OCI-LY3 (cell line): ENCODE data around the gene LRRC32.

Experiments
- H2AFZ ChIP-seq: fragments of 200-600, 300-600 bp; shearing (Covaris generic); 2 replicates; pipeline ENCODE4 v1.6.0; 2014; ENCODE audit warnings: antibody characterized with exemption, low read depth, low read length
- H3K27ac ChIP-seq: fragments of 200-600, 300-600 bp; sonication (generic); 2 replicates; pipeline ENCODE4 v1.5.1; 2014; ENCODE audit warnings: mild to moderate bottlenecking, low read length, moderate library complexity, mixed read lengths
- H3K27me3 ChIP-seq: fragments of 200-600, 300-600 bp; sonication (generic); 2 replicates; pipeline ENCODE4 v1.6.1; 2014; ENCODE audit warnings: low read depth, low read length, mixed read lengths
- H3K36me3 ChIP-seq: fragments of 200-600, 300-600 bp; sonication (generic); replicated peaks from 2 replicates; pipeline ENCODE3; 2014; ENCODE audit warnings: low read depth, low read length, mixed read lengths
- H3K4me1 ChIP-seq: fragments of 300-600, 200-600 bp; sonication (generic); 2 replicates; pipeline ENCODE4 v1.6.1; 2014; ENCODE audit warnings: low read length, mixed read lengths
- H3K4me2 ChIP-seq: fragments of 200-600, 300-600 bp; sonication (generic); 2 replicates; pipeline ENCODE4 v1.6.1; 2014; ENCODE audit warnings: low read length, mixed read lengths
- H3K4me3 ChIP-seq: fragments of 300-600, 200-600 bp; sonication (generic); 2 replicates; pipeline ENCODE4 v1.5.1; 2014; ENCODE audit warnings: antibody characterized with exemption, mild to moderate bottlenecking, low read length, moderate library complexity
- H3K79me2 ChIP-seq: fragments of 300-600, 200-600 bp; shearing (Covaris generic); 2 replicates; pipeline ENCODE4 v1.6.1; 2014; ENCODE audit warnings: mild to moderate bottlenecking, low read length, mixed read lengths
- H3K9ac ChIP-seq: fragments of 300-600, 200-600 bp; shearing (Covaris generic); 2 replicates; pipeline ENCODE4 v1.6.0; 2014; ENCODE audit warnings: mild to moderate bottlenecking, low read length, moderate library complexity
- H3K9me3 ChIP-seq: fragments of 200-600, 300-600 bp; shearing (Covaris generic); 2 replicates; pipeline ENCODE4 v1.6.1; 2014; ENCODE audit warnings: low read length, mixed read lengths; ENCODE audit not compliant: insufficient read depth
- H4K20me1 ChIP-seq: fragments of 200-600, 300-600 bp; sonication (generic); 2 replicates; pipeline ENCODE4 v1.6.1; 2016; ENCODE audit warnings: low read length, mixed read lengths; ENCODE audit not compliant: insufficient read depth
- EZH2phosphoT487 ChIP-seq: fragments of 200-600 bp; shearing (Covaris generic); IDR thresholded peaks from 2 replicates; pipeline ENCODE4 v1.6.1; 2018; ENCODE audit warnings: antibody characterized with exemption, mixed run types, low read depth
- TF ChIP-seq, protein P1 (sequence below): fragments of 200-600, 300-600 bp; sonication (generic); IDR thresholded peaks from 2 replicates; pipeline ENCODE4 v1.5.1; 2014; ENCODE audit warnings: antibody characterized with exemption, low read length, low read depth

LRRC32 gene

DNA sequence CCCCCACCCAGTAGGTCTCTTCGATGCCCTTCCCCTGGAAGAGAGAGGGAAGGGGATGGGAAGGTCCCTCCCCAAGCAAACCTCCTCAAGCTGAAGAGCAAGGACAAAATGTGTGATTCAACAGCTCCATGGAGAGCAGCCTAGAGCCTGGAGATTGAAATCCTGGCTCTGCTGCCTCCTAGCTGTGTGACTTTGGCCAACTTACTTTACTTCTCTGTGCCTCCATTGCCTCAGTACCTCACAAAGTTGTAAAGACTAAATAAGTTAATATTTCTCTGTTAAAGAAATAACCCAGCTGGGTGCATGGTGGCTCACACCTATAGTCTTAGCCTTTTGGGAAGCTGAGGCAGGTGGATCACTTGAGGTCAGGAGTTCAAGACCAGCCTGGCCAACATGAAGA lies 21.1 kb upstream of the LRRC32 start:
- TF ChIP-seq, protein P1, sequence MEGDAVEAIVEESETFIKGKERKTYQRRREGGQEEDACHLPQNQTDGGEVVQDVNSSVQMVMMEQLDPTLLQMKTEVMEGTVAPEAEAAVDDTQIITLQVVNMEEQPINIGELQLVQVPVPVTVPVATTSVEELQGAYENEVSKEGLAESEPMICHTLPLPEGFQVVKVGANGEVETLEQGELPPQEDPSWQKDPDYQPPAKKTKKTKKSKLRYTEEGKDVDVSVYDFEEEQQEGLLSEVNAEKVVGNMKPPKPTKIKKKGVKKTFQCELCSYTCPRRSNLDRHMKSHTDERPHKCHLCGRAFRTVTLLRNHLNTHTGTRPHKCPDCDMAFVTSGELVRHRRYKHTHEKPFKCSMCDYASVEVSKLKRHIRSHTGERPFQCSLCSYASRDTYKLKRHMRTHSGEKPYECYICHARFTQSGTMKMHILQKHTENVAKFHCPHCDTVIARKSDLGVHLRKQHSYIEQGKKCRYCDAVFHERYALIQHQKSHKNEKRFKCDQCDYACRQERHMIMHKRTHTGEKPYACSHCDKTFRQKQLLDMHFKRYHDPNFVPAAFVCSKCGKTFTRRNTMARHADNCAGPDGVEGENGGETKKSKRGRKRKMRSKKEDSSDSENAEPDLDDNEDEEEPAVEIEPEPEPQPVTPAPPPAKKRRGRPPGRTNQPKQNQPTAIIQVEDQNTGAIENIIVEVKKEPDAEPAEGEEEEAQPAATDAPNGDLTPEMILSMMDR = no peak
- TF ChIP-seq EZH2phosphoT487 = no peak
- H3K36me3 ChIP-seq = no peaks in the 10 kb centered on the region
- H2AFZ ChIP-seq = no peak overlapping the region
- no peak overlapping the region for H3K9ac ChIP-seq
- no peaks in the 10 kb centered on the region for H4K20me1 ChIP-seq
- H3K27ac ChIP-seq = no peak overlapping the region
- peaks cover 55% of the 10 kb centered on the region for H3K27me3 ChIP-seq
- no peaks in the 10 kb centered on the region for H3K79me2 ChIP-seq
- H3K4me3 ChIP-seq = no peak overlapping the region
- H3K4me2 ChIP-seq = no peak overlapping the region
- no peaks in the 10 kb centered on the region for H3K9me3 ChIP-seq
- peaks cover 7% of the 10 kb centered on the region for H3K4me1 ChIP-seq

- TF ChIP-seq, protein P1 = no peak
- TF ChIP-seq EZH2phosphoT487 = no peak
- Histone ChIP-seq H3K27ac (no peak overlapping the region), H3K9ac (no peak overlapping the region), H3K4me1 (peaks cover 16% of the 10 kb centered on the region), H2AFZ (no peak overlapping the region), H3K36me3 (no peaks in the 10 kb centered on the region), H3K9me3 (no peaks in the 10 kb centered on the region), H3K4me2 (no peak overlapping the region), H3K79me2 (no peaks in the 10 kb centered on the region), H3K27me3 (peaks cover 54% of the 10 kb centered on the region), H4K20me1 (no peaks in the 10 kb centered on the region), H3K4me3 (no peak overlapping the region)
Observed at GRCh38 chr11:76690736-76691135, 20.2 kb upstream of the LRRC32 start.

- H3K9ac ChIP-seq = no peak overlapping the region
- no peak overlapping the region for H3K4me3 ChIP-seq
- H3K4me1 ChIP-seq = peaks cover 18% of the 10 kb centered on the region
- TF ChIP-seq, protein P1 = no peak
- TF ChIP-seq EZH2phosphoT487 = no peak
- peaks cover 54% of the 10 kb centered on the region for H3K27me3 ChIP-seq
- H3K4me2 ChIP-seq = peak overlapping the region; percentile 23; the same call in 1 of the 2 replicates
- H3K27ac ChIP-seq = no peak overlapping the region
- H3K79me2 ChIP-seq = no peaks in the 10 kb centered on the region
- no peaks in the 10 kb centered on the region for H4K20me1 ChIP-seq
- H3K36me3 ChIP-seq = no peaks in the 10 kb centered on the region
- H3K9me3 ChIP-seq = no peaks in the 10 kb centered on the region
- no peak overlapping the region for H2AFZ ChIP-seq
Observed at GRCh38 chr11:76689313-76690260, 19.0 kb upstream of the LRRC32 start.

GRCh38 chr11:76688146-76688545 lies 17.6 kb upstream of the LRRC32 start:
- Histone ChIP-seq H4K20me1 (no peaks in the 10 kb centered on the region), H3K4me1 (peaks cover 24% of the 10 kb centered on the region), H3K36me3 (no peaks in the 10 kb centered on the region), H3K79me2 (no peaks in the 10 kb centered on the region), H3K9ac (no peak overlapping the region), H3K4me3 (no peak overlapping the region), H3K9me3 (no peaks in the 10 kb centered on the region), H3K4me2 (no peak overlapping the region), H2AFZ (no peak overlapping the region), H3K27me3 (peaks cover 55% of the 10 kb centered on the region), H3K27ac (no peak overlapping the region)
- TF ChIP-seq, protein P1 = no peak
- TF ChIP-seq EZH2phosphoT487 = no peak
